Activated T-helper 1 cell treated with anti-CD3 and anti-CD28 coated beads, Interleukin-12 subunit alpha, Interleukin-12 subunit beta, Interleukin-2, Interleukin-4 antibody, amounts not matched to agents 30 ng/mL and 10 ng/mL and 1 ng/mL, durations not matched to agents 14 hours and 24 hours and 36 hours (primary cell): ENCODE results near the gene SOX12. TPM values are rescaled to one million over a fixed set of nuclear protein-coding genes. Genes with fewer than 3 reads are reported as not detected.

ENCODE experiments used
- DNase-seq: peaks from one replicate; pipeline ENCODE4 v3.0.0; 2021; ENCODE audit warnings: low spot score
- H3K27ac Mint-ChIP-seq: one replicate; pipeline ENCODE4 v1.8.0; 2021; ENCODE audit warnings: mild to moderate bottlenecking, mixed read lengths
- H3K27me3 Mint-ChIP-seq: one replicate; pipeline ENCODE4 v1.8.0; 2022; ENCODE audit warnings: mild to moderate bottlenecking, moderate library complexity, mixed read lengths; ENCODE audit not compliant: insufficient read depth
- H3K36me3 Mint-ChIP-seq: one replicate; pipeline ENCODE4 v1.8.0; 2021; ENCODE audit warnings: low read depth, mixed read lengths
- H3K4me1 Mint-ChIP-seq: one replicate; pipeline ENCODE4 v1.8.0; 2021; ENCODE audit warnings: low read depth, mixed read lengths
- H3K4me3 Mint-ChIP-seq: one replicate; pipeline ENCODE4 v1.8.0; 2021; ENCODE audit warnings: mild to moderate bottlenecking, moderate library complexity, mixed read lengths
- H3K9me3 Mint-ChIP-seq: one replicate; pipeline ENCODE4 v1.8.0; 2021; ENCODE audit warnings: mixed read lengths
- intact Hi-C: fragments of 100-400 bp; cut with micrococcal nuclease; formaldehyde crosslinking; loops from one replicate; pipeline ENCODE4 v1.15.1; 2024
- total RNA-seq: library from RNA; stranded (reverse); gene quantifications from 2 replicates; pipeline ENCODE4 v1.2.3, GENCODE V29; 2022

The SOX12 gene
- total RNA-seq, 1 donor from 2014 or later, result 7.6 TPM

DNA sequence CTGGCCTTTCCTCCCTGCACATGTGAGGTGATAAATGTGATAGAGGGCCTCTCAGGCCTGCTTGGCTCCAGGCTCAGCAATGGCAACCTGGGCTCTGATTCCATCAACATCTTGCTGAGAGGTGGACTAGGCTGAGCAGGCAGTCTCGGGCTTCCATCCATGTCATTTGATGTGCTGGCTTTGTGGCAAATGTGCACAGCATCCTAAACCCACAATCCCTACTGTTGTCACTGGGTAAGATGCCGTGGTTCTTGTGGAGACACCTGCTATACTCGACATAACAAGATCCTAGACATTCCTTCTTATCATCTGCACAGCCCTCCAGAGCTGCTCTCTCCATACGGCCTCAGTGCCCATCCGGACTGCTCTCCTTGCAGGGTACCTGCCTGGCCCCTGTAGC, 30.8 kb upstream of the SOX12 start:
- H3K36me3 Mint-ChIP-seq, result peaks cover 15% of the 10 kb centered on the region
- no peak overlapping the region for H3K4me3 Mint-ChIP-seq
- no peak for DNase-seq
- no peaks in the 10 kb centered on the region for H3K27me3 Mint-ChIP-seq
- no peak overlapping the region for H3K27ac Mint-ChIP-seq
- intact Hi-C loops, result loop anchor here (5.0 kb wide), 3 partner anchors 168 to 1808 kb away; partner anchors contain the start of genes CSNK2A1, STK35 and TBC1D20
- H3K9me3 Mint-ChIP-seq, result no peaks in the 10 kb centered on the region
- H3K4me1 Mint-ChIP-seq, result peaks cover 32% of the 10 kb centered on the region

DNA sequence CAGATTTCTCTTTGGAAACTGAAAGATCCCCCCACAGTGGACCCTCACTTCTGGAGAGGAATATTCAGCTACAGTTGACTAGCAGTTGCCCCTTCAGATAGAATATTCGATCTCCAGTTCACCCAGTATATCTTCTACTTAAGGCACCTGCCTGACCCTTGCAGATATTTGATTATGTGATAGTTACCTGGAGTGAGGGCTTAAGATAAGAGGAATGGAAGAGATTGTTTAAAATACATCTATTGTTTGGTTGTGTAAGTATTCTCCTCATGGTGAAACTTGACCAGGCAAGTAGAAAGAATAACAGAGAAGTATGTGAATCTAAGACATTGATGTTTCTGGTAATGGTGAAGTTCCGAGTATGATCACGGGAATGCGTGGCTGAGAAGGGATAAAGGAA, 29.5 kb upstream of the SOX12 start:
- intact Hi-C loops, result loop anchor here (5.0 kb wide), 3 partner anchors 166 to 1806 kb away; partner anchors contain the start of genes CSNK2A1, STK35 and TBC1D20
- Mint-ChIP-seq H3K4me3 (peak overlapping the region; percentile 78), H3K9me3 (no peaks in the 10 kb centered on the region), H3K27ac (peak overlapping the region; percentile 72), H3K4me1 (peaks cover 37% of the 10 kb centered on the region), H3K36me3 (peaks cover 23% of the 10 kb centered on the region), H3K27me3 (no peaks in the 10 kb centered on the region)
- DNase-seq, result no peak

DNA sequence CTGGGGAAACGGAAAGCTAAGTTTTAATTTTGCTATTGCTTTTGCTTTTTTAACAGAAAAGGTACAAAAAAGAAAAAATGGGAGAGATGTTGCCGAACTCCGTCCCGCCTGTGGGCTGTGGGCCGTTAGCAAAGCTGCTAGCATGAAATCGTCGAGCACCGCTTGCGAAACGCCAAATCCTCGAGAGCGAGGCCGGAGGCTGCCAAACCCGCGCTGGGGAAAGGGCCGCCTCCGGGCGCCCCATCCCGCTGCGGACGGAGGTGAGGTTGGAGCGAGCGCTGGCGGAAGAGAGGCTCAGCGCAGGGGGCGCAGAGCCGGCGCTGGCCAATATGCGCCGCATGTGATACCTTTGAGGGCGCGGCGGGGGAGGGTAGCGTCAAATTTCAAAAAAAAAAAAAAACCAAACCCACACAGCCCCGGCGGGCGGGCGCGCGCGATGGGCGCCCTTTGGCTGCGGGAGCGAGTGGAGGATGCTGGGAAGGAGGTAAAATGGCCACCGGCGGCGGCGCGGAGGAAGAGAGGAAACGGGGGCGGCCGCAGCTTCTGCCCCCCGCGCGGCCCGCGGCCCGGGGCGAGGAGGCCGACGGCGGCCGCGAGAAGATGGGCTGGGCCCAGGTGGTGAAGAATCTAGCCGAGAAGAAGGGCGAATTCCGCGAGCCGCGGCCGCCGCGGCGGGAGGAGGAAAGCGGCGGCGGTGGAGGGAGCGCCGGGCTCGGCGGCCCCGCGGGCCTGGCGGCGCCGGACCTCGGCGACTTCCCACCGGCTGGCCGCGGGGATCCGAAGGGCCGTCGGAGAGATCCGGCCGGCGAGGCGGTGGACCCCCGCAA, 28.0 kb upstream of the SOX12 start, which contains the start of gene ZCCHC3:
TSS of gene ZCCHC3 (plus strand) at position 473 of the 827 bp plus-strand sequence. CDS start at position 490, 17 bp downstream.
- Mint-ChIP-seq H3K27me3 (no peaks in the 10 kb centered on the region), H3K9me3 (no peaks in the 10 kb centered on the region), H3K4me3 (peak within 1 kb of the TSS; percentile 99), H3K4me1 (peaks cover 52% of the 10 kb centered on the region), H3K27ac (peak within 1 kb of the TSS; percentile 100), H3K36me3 (peaks cover 27% of the 10 kb centered on the region)
- peak; percentile 85 for DNase-seq
- intact Hi-C loops, result loop anchor here (1.0 to 5.0 kb wide), 9 partner anchors 13 to 1805 kb away; partner anchors contain the start of genes CSNK2A1, SOX12, STK35 and TBC1D20

DNA sequence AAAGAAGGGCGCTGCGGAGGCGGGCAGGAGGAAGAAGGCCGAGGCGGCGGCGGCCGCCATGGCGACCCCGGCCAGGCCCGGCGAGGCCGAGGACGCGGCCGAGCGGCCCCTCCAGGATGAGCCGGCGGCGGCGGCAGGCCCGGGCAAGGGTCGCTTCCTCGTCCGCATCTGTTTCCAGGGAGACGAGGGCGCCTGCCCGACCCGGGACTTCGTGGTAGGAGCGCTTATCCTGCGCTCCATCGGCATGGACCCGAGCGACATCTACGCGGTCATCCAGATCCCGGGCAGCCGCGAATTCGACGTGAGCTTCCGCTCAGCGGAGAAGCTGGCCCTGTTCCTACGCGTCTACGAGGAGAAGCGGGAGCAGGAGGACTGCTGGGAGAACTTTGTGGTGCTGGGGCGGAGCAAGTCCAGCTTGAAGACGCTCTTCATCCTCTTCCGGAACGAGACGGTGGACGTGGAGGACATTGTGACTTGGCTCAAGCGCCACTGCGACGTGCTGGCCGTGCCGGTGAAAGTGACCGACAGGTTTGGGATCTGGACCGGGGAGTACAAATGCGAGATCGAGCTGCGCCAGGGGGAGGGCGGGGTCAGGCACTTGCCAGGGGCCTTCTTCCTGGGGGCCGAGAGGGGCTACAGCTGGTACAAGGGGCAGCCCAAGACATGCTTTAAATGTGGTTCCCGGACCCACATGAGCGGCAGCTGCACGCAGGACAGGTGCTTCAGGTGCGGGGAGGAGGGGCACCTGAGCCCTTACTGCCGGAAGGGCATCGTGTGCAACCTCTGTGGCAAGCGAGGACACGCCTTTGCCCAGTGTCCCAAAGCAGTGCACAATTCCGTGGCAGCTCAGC, 27.2 kb upstream of the SOX12 start:
- peaks cover 59% of the 10 kb centered on the region for H3K4me1 Mint-ChIP-seq
- peak; percentile 30 for DNase-seq
- peak overlapping the region; percentile 99 for H3K27ac Mint-ChIP-seq
- H3K36me3 Mint-ChIP-seq, result peaks cover 27% of the 10 kb centered on the region
- intact Hi-C loops, result loop anchor here (1.0 to 5.0 kb wide), 10 partner anchors 8 to 1804 kb away; partner anchors contain the start of genes C20orf96, CSNK2A1, SOX12 and STK35
- H3K9me3 Mint-ChIP-seq, result no peaks in the 10 kb centered on the region
- no peaks in the 10 kb centered on the region for H3K27me3 Mint-ChIP-seq
- peak overlapping the region; percentile 99 for H3K4me3 Mint-ChIP-seq

DNA sequence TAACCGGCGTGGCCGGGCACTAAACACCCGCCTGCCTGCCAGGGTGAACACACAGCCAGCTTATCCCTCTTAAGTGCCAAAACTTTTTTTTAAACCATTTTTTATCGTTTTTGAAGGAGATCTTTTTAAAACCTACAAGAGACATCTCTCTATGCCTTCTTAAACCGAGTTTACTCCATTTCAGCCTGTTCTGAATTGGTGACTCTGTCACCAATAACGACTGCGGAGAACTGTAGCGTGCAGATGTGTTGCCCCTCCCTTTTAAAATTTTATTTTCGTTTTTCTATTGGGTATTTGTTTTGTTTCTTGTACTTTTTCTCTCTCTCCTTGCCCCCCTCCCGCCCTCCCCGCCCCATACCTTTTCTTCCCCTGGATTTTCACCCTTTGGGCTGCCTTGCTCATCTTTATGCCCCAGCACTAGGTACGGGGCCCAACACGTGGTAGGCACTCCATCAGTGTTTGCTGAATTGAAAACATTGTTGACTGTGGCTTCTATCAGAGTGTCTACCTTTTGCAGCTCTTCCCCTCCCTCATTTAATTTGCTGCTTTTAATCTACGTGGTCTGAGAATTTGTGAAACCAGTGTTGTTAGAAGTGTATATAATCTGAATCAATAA, 26.5 kb upstream of the SOX12 start:
- peak overlapping the region; percentile 99 for H3K27ac Mint-ChIP-seq
- peak overlapping the region; percentile 99 for H3K4me3 Mint-ChIP-seq
- H3K4me1 Mint-ChIP-seq, result peaks cover 61% of the 10 kb centered on the region
- H3K27me3 Mint-ChIP-seq, result no peaks in the 10 kb centered on the region
- H3K9me3 Mint-ChIP-seq, result no peaks in the 10 kb centered on the region
- DNase-seq, result no peak
- H3K36me3 Mint-ChIP-seq, result peaks cover 27% of the 10 kb centered on the region
- intact Hi-C loops, result loop anchor here (1.0 to 5.0 kb wide), 4 partner anchors 9 to 1803 kb away; partner anchors contain the start of genes C20orf96, CSNK2A1, STK35 and TBC1D20

DNA sequence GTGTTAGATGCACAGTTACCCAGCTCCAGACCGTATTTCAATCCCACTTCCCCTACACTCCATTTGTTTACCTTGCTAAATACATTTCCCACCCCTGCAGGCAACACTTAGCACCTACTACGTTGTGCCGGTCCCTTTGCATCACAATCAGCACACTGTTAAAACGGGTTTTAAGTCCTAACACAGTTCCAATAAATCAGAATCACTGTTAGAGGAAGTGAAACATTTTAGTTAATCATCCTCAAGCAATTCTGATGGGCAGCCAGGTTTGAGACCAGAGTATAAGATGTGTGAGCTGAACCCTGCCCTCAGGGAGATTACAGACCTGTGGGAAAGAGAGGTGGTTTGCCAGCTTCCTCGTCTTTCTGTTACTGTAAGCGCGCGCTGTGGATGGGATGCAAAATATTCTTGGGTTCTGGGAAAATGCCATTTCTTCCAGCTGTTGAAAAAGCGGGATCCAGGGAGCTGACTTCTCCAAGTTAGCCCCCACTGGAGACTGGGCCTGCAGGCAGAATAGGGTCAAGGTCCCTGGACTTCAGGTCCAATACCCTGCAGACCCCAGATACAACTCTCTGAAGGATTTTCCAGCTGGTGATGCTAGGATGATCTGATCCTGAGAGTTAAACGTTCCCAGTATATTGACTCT, 24.9 kb upstream of the SOX12 start:
- peak overlapping the region; percentile 99 for H3K4me3 Mint-ChIP-seq
- intact Hi-C loops, result no loop called here
- H3K9me3 Mint-ChIP-seq, result no peaks in the 10 kb centered on the region
- no peaks in the 10 kb centered on the region for H3K27me3 Mint-ChIP-seq
- peaks cover 27% of the 10 kb centered on the region for H3K36me3 Mint-ChIP-seq
- H3K27ac Mint-ChIP-seq, result no peak overlapping the region
- DNase-seq, result no peak
- peaks cover 57% of the 10 kb centered on the region for H3K4me1 Mint-ChIP-seq

DNA sequence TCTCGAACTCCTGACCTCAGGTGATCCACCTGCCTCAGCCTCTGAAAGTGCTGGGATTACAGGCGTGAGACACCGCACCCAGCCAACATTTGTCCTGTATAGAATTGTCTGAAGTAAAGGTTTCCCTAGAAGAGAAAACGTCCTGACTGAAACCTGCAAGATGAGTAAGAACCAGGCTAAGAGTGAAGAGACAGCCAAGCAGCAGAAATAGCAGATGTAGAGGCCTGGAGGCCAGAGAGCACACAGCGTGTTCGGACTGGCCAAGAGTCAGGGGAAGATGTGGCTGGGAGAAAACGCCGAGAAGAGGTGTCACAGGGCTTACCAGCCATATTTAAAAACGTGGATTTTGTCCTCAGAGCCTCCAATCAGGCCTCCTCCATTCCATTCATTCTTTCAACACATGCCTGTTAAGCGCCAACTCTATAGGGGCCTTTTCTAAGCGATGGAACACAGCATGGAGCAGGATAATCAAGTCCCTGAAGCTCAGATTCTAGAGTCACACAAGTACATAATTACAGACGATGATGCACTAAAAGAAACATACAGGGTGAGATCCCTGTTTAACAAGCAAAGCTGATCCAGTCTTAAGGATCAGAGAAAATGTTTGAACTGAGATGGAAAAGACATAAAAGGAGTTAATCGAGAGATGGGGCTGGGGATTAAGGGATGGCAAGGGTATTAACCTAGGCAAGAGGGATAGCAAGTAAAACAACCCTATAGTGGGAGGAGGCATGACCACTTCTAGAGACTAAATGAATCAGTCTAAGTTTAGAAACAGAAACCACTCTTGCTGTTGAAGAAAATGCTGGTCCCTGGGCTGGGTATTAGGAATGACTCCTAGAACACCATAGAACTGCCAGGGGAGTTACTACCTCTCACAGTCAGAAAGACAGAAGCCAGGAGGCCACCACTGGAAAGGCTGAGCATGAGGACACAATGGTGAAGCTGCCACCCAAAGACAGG, 23.2 kb upstream of the SOX12 start:
- H3K36me3 Mint-ChIP-seq, result peaks cover 27% of the 10 kb centered on the region
- H3K4me3 Mint-ChIP-seq, result peak overlapping the region; percentile 8
- no peaks in the 10 kb centered on the region for H3K9me3 Mint-ChIP-seq
- no peak for DNase-seq
- peak overlapping the region; percentile 25 for H3K27ac Mint-ChIP-seq
- H3K4me1 Mint-ChIP-seq, result peaks cover 49% of the 10 kb centered on the region
- intact Hi-C loops, result loop anchor here (2.0 kb wide), 1 partner anchor 63 kb away; no protein-coding TSS in a partner anchor
- H3K27me3 Mint-ChIP-seq, result no peaks in the 10 kb centered on the region

DNA sequence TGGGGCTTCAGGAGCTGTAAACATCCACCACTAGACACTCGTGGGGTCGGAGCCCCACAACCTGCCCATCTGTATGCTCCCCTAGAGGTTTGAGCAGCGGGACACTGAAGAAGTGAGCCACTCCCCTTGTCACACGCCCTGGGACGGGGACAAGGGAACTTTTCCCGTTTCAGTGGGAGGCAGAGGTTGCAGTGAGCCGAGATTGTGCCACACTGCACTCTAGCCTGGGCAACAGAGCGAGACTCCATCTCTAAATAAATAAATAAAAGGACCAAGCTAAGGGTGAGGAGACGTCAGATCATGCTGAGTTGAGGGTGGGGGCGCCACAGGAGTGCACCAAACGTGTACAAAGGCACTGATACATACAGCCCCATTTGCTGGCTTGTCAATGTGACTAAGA, 19.6 kb upstream of the SOX12 start:
- Mint-ChIP-seq H3K4me3 (no peak overlapping the region), H3K27ac (no peak overlapping the region), H3K9me3 (no peaks in the 10 kb centered on the region), H3K27me3 (no peaks in the 10 kb centered on the region), H3K4me1 (peaks cover 38% of the 10 kb centered on the region), H3K36me3 (peaks cover 5% of the 10 kb centered on the region)
- intact Hi-C loops, result no loop called here
- no peak for DNase-seq

DNA sequence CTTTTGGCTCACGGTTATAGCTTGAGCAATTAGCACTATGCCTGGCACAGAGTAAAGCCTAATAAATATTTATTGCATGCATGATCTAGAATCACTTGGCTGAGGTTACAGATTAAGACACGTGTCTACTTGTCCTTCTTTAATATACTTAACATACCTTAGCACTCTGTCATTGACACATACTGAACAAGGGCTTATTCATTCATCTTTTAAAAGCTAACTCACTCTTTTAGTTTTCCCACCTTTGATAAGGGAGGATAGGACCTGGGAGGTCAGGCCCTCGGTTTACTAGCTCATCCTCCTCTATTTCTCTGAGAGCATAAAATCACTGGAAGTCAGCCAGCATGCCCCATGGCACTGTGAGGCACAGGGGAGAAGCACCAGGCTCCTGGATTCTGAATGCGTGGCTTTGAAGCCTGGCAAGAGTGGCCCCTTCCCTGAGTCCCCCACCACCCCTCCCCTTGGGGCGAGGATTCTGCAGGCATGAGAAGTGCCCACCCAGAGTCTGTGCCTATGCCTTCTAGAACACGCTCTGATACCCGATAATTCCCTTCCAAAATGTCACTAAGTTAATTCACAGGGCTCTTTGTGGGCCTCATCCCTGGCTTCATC, 16.8 kb upstream of the SOX12 start:
- peaks cover 3% of the 10 kb centered on the region for H3K27me3 Mint-ChIP-seq
- no peaks in the 10 kb centered on the region for H3K9me3 Mint-ChIP-seq
- H3K4me3 Mint-ChIP-seq, result no peak overlapping the region
- intact Hi-C loops, result no loop called here
- H3K4me1 Mint-ChIP-seq, result peaks cover 20% of the 10 kb centered on the region
- H3K27ac Mint-ChIP-seq, result no peak overlapping the region
- DNase-seq, result no peak
- H3K36me3 Mint-ChIP-seq, result no peaks in the 10 kb centered on the region

DNA sequence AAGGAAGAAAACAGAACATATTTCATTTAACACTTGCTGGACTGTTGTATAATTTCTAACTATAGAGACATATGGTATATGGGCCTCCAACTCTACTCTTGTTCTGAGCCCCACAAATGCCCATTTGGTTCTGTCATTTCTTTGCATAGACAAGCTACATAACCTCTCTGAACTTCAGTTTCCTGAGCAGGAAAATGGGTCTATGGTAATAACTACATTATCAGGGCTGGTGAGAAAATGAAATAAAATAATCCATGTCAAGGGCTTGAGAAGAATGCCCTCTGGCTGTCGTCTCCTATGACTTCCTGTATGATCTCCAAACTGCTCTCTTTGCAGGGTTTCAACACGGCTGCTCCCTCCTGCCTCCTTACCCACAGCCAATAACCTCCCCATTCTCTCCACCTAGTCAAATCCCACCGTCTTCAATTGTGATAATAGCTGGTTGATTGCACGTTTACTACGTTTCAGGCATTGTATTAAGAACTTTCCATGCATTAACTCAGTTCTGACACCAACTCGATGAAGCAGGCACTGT, 16.0 kb upstream of the SOX12 start:
- Mint-ChIP-seq H3K27ac (peak overlapping the region; percentile 15), H3K27me3 (peaks cover 3% of the 10 kb centered on the region), H3K4me1 (peaks cover 20% of the 10 kb centered on the region), H3K4me3 (peak overlapping the region; percentile 31), H3K9me3 (no peaks in the 10 kb centered on the region), H3K36me3 (no peaks in the 10 kb centered on the region)
- intact Hi-C loops, result no loop called here
- DNase-seq, result no peak
